GM12878 (cell line): ENCODE results near the gene ARHGEF37. TPM values are rescaled to one million over a fixed set of nuclear protein-coding genes. Genes with fewer than 3 reads are reported as not detected.

ENCODE experiments used
- ATAC-seq: fragments of 200-7000 bp; cut with Tn5 transposase; 3 replicates; pipeline ENCODE4 v1.9.1; 2020; ENCODE audit warnings: mild to moderate bottlenecking, moderate library complexity
- BruUV-seq: library from RNA; stranded (reverse); fragments of 400-500 nt; replicated peaks from 2 replicates; lab custom pipeline; 2021; lab: Mats Ljungman, UMichigan
- CTCF ChIA-PET: fragments of 300-600 bp; sonication (Branson Sonifier 250); formaldehyde crosslinking; extraction: SDS; loops from one replicate; lab custom pipeline; 2021; ENCODE audit warnings: inconsistent platforms; lab: Yijun Ruan, JAX
- POLR2A ChIA-PET: fragments of 350-600 bp; formaldehyde crosslinking; extraction: SDS; loops from one replicate; lab custom pipeline; 2021; ENCODE audit warnings: inconsistent platforms; lab: Charles Lee
- RAD21 ChIA-PET: fragments of 300-600 bp; sonication (Branson Sonifier 250); formaldehyde crosslinking; loops from one replicate; lab custom pipeline; 2023; ENCODE audit warnings: antibody characterized with exemption; ENCODE audit not compliant: unreplicated experiment; lab: Charles Lee
- SMC1A ChIA-PET: fragments of 300-600 bp; sonication (Branson Sonifier 250); formaldehyde crosslinking; loops from one replicate; lab custom pipeline; 2023; ENCODE audit not compliant: unreplicated experiment, uncharacterized antibody; lab: Charles Lee
- DNase-seq: peaks from one replicate; pipeline ENCODE4 v3.0.0-alpha.2; 2011; ENCODE audit warnings: low read depth, low spot score
- FAIRE-seq: peaks from 3 replicates; lab custom pipeline; 2011; peaks lifted over from hg19 to GRCh38; lab: Jason Lieb, UNC
- H2AFZ ChIP-seq: 2 replicates; pipeline ENCODE4 v1.6.0; 2011; ENCODE audit warnings: low read depth, low read length, control low read depth; ENCODE audit not compliant: control insufficient read depth
- H3K27ac ChIP-seq: 2 replicates; pipeline ENCODE4 v1.5.1; 2011; ENCODE audit warnings: control low read depth; ENCODE audit not compliant: control insufficient read depth, insufficient read depth
- H3K27me3 ChIP-seq, 2 experiments: replicated peaks in 1 of 2; 2 replicates each; pipeline versions ENCODE4 v1.6.0 to v1.6.1; 2011; ENCODE audit warnings: low read length in 1 of 2; ENCODE audit not compliant: control insufficient read depth in 2 of 2, insufficient read depth in 2 of 2
- H3K36me3 ChIP-seq, 2 experiments: 2 replicates each; pipeline ENCODE4 v1.5.1; 2011; ENCODE audit warnings: low read length in 1 of 2; ENCODE audit not compliant: control insufficient read depth in 2 of 2, insufficient read depth in 2 of 2
- H3K4me1 ChIP-seq: 2 replicates; pipeline ENCODE4 v1.6.1; 2011; ENCODE audit warnings: mild to moderate bottlenecking, low read length, moderate library complexity, mixed read lengths; ENCODE audit not compliant: control insufficient read depth, insufficient read depth
- H3K4me2 ChIP-seq: 2 replicates; pipeline ENCODE4 v1.6.0; 2011; ENCODE audit warnings: control low read depth; ENCODE audit not compliant: control insufficient read depth, insufficient read depth
- H3K4me3 ChIP-seq: fragments of 200-600 bp; sonication (generic); 2 replicates; pipeline ENCODE4 v1.5.1; 2016
- H3K79me2 ChIP-seq: 2 replicates; pipeline ENCODE4 v1.6.0; 2011; ENCODE audit warnings: low read length; ENCODE audit not compliant: control insufficient read depth, insufficient read depth
- H3K9ac ChIP-seq: 2 replicates; pipeline ENCODE4 v1.8.0; 2011; ENCODE audit warnings: low read length, control low read depth, mixed read lengths; ENCODE audit not compliant: control insufficient read depth, insufficient read depth
- H3K9me3 ChIP-seq: replicated peaks from 3 replicates; pipeline ENCODE4 v1.5.1; 2011; ENCODE audit warnings: mild to moderate bottlenecking, low read length; ENCODE audit not compliant: control insufficient read depth, insufficient read depth
- H4K20me1 ChIP-seq: 2 replicates; pipeline ENCODE4 v1.6.0; 2011; ENCODE audit not compliant: control insufficient read depth, insufficient read depth
- ETV6 ChIP-seq, 2 experiments: fragments of 450-650 bp in 1 of 2; IDR thresholded peaks in 1 of 2; conservative IDR thresholded peaks in 1 of 2; 2 replicates each; pipeline ENCODE4 v1.6.1; 2014; ENCODE audit warnings: antibody characterized with exemption in 1 of 2, borderline replicate concordance in 1 of 2, low read depth in 1 of 2, mild to moderate bottlenecking in 1 of 2, moderate library complexity in 1 of 2
- RELB ChIP-seq: fragments of 450-650 bp; IDR thresholded peaks from 2 replicates; pipeline ENCODE4 v1.6.1; 2017; ENCODE audit warnings: low read depth, mild to moderate bottlenecking, moderate library complexity
- TAF1 ChIP-seq: IDR thresholded peaks from 2 replicates; pipeline ENCODE4 v1.6.1; 2011; ENCODE audit warnings: mild to moderate bottlenecking, low read depth, low read length, borderline replicate concordance
- YBX1 ChIP-seq: fragments of 450-650 bp; IDR thresholded peaks from 2 replicates; pipeline ENCODE4 v1.6.1; 2016; ENCODE audit warnings: antibody characterized with exemption
- ZSCAN29 ChIP-seq: fragments of 450-650 bp; IDR thresholded peaks from 2 replicates; pipeline ENCODE4 v1.6.1; 2017; ENCODE audit warnings: mild to moderate bottlenecking, moderate library complexity
- WGBS: methylation state at CpG from one replicate; pipeline ENCODE4 v1.1.6; 2016; ENCODE audit warnings: low lambda C conversion rate; ENCODE audit not compliant: insufficient replicate concordance, insufficient coverage; ENCODE audit errors: missing lambda C conversion rate; 5-methylcytosine and 5-hydroxymethylcytosine counted together
- in situ Hi-C: fragments of 300-500 bp; cut with MboI; formaldehyde crosslinking; loops from 9 replicates; pipeline ENCODE4 v1.14.3; 2018; ENCODE audit warnings: mixed read lengths
- intact Hi-C: fragments of 100-400 bp; cut with micrococcal nuclease; formaldehyde crosslinking; loops from one replicate; pipeline ENCODE4 v1.14.2; 2022; ENCODE audit not compliant: unreplicated experiment
- polyA plus RNA-seq, 11 experiments: library from polyadenylated mRNA; depleted of rRNA in 4 of 11; unstranded in 6 of 11; stranded (reverse) in 5 of 11; fragments of >200 nt; fragmentation: Nextera tagmentation in 4 of 11; fragmentation: Illumina TruSeq in 1 of 11; extraction: Ambion mirVana in 4 of 11; extraction: Trizol in 1 of 11; gene quantifications; 1 replicate in 1 of 11; 2 replicates in 10 of 11; pipeline versions ENCODE4 v1.2.1 to v1.2.3, GENCODE V29; 2011 to 2016; ENCODE audit warnings: inconsistent platforms in 2 of 11, missing spikeins in 2 of 11, low read depth in 1 of 11
- total RNA-seq, 4 experiments: library from RNA; depleted of rRNA in 3 of 4; stranded (reverse); fragments of >200 nt in 3 of 4; fragmentation: Illumina TruSeq in 1 of 4; extraction: Trizol in 1 of 4; gene quantifications; 2 replicates each; pipeline versions ENCODE4 v1.2.1 to v1.2.3, GENCODE V29; 2013 to 2021

Gene ARHGEF37
- total and polyA plus RNA-seq, 10 of the 15 experiments (the other 5 are each of a cell fraction or from before 2014, with no cell fraction given), result 0.16 to 1.1 (median 0.63) TPM

- Histone ChIP-seq H3K79me2 (no peaks in the 10 kb centered on the region), H3K36me3 (no peaks in the 10 kb centered on the region), H2AFZ (no peak overlapping the region), H3K27ac (no peak overlapping the region), H3K27me3 (no peaks in the 10 kb centered on the region), H3K4me2 (no peak overlapping the region), H3K4me1 (no peaks in the 10 kb centered on the region), H3K4me3 (no peak overlapping the region), H4K20me1 (no peaks in the 10 kb centered on the region), H3K9me3 (no peaks in the 10 kb centered on the region), H3K9ac (no peak overlapping the region)
- SMC1A ChIA-PET, result interaction anchor here (0.8 to 9.4 kb wide), 9 partner anchors 8 to 354 kb away, joined by 3 to 79 read pairs (median 8); no protein-coding TSS in a partner anchor
- WGBS, result 66% methylated on average over 9 of the region's 9 CpGs
- BruUV-seq, result no TSS peak
- no peak for FAIRE-seq
- intact Hi-C loops, result loop anchor here (5.0 to 10.0 kb wide), 2 partner anchors 139 to 576 kb away; no protein-coding TSS in a partner anchor
- in situ Hi-C loops, result loop anchor here (5.0 to 10.0 kb wide), 3 partner anchors 189 to 586 kb away; no protein-coding TSS in a partner anchor
- no peak for TF ChIP-seq RELB
- no peak for TF ChIP-seq ZSCAN29
- no peak for TF ChIP-seq YBX1
- no peak for TF ChIP-seq ETV6 (conservative IDR thresholded peaks at IDR 0.05 in 1 of 2, IDR thresholded peaks at IDR 0.05 in 1 of 2; ENCODE audit: borderline replicate concordance in 1 of 2, low read depth in 1 of 2)
- no peak for TF ChIP-seq TAF1
- ATAC-seq, result no peak
- RAD21 ChIA-PET, result interaction anchor here (1.0 to 11.9 kb wide), 9 partner anchors 10 to 352 kb away, joined by 3 to 148 read pairs (median 8); no protein-coding TSS in a partner anchor
- DNase-seq, result no peak
- CTCF ChIA-PET, result interaction anchor here (0.6 to 13.3 kb wide), 11 partner anchors 14 to 353 kb away, joined by 3 to 193 read pairs (median 6); no protein-coding TSS in a partner anchor
- POLR2A ChIA-PET, result no interaction called here
These were observed 57.4 kb downstream of the ARHGEF37 start for GRCh38 chr5:149638546-149639241.
